ENCODE results near the gene BACE2. TPM values are rescaled to one million over a fixed set of nuclear protein-coding genes. Genes with fewer than 3 reads are reported as not detected.

Gene BACE2
- total RNA-seq, 4 donors from 2014 or later, result 31.9 to 63.4 (median 50.0) TPM

DNA sequence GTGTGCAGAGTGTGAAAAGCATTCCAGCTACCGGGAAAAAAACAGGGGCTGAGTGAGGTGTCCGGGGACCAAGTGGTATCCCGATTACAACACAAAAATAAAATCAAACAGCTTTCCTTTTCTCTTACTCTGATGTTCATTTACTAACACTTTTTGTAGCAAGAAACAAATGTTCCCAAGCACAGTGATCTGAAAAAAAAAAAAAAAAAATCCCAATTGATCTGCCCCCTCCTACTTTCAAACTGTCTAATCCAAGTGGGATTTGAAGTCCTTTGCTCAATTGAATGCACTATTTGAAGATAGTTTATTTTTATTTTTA, 1.3 kb downstream of the BACE2 start:
- H3K4me3 ChIP-seq, result peak overlapping the region; percentile 61 to 91
- H3K27ac ChIP-seq, result peak overlapping the region; percentile 62 to 99 (median 96)

GRCh38 chr21:41169701-41170100, 1.7 kb downstream of the BACE2 start:
- Histone ChIP-seq H3K4me1 (peaks cover 0 to 46% (median 11%) of the 10 kb centered on the region in 3 donors), H3K9me3 (no peaks in the 10 kb centered on the region), H3K4me3 (peak overlapping the region in 1 of 2 donors; percentile 91), H3K27me3 (no peaks in the 10 kb centered on the region), H3K36me3 (no peaks in the 10 kb centered on the region), H3K27ac (peak overlapping the region in 3 of 4 donors; percentile 55 to 99 (median 95))
- TF ChIP-seq EP300 (IDR thresholded peaks at IDR 0.05), result no peak
- no peak for TF ChIP-seq POLR2A (IDR thresholded peaks at IDR 0.05)
- TF ChIP-seq, protein P1, sequence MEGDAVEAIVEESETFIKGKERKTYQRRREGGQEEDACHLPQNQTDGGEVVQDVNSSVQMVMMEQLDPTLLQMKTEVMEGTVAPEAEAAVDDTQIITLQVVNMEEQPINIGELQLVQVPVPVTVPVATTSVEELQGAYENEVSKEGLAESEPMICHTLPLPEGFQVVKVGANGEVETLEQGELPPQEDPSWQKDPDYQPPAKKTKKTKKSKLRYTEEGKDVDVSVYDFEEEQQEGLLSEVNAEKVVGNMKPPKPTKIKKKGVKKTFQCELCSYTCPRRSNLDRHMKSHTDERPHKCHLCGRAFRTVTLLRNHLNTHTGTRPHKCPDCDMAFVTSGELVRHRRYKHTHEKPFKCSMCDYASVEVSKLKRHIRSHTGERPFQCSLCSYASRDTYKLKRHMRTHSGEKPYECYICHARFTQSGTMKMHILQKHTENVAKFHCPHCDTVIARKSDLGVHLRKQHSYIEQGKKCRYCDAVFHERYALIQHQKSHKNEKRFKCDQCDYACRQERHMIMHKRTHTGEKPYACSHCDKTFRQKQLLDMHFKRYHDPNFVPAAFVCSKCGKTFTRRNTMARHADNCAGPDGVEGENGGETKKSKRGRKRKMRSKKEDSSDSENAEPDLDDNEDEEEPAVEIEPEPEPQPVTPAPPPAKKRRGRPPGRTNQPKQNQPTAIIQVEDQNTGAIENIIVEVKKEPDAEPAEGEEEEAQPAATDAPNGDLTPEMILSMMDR (IDR thresholded peaks at IDR 0.05), result no peak
- no peak for TF ChIP-seq POLR2AphosphoS5 (IDR thresholded peaks at IDR 0.05)
- no peak for ATAC-seq
- 39 to 42% methylated on average over 6 of the region's 6 CpGs for WGBS, 2 donors (ENCODE audit: low coverage in 1 of 2)

More for the DNA sequence above, 1.3 kb downstream of the BACE2 start:
- Histone ChIP-seq H3K4me1 (peaks cover 0 to 46% (median 11%) of the 10 kb centered on the region in 3 donors), H3K27me3 (no peaks in the 10 kb centered on the region), H3K36me3 (no peaks in the 10 kb centered on the region), H3K9me3 (no peaks in the 10 kb centered on the region)
- ATAC-seq, result no peak
- WGBS, 2 donors (ENCODE audit: low coverage in 1 of 2), result 0% methylated on average over 3 of the region's 3 CpGs
- TF ChIP-seq POLR2A (IDR thresholded peaks at IDR 0.05) (no peak), POLR2AphosphoS5 (IDR thresholded peaks at IDR 0.05) (no peak), EP300 (IDR thresholded peaks at IDR 0.05) (no peak)
- TF ChIP-seq, protein P1 (IDR thresholded peaks at IDR 0.05), result no peak

DNA sequence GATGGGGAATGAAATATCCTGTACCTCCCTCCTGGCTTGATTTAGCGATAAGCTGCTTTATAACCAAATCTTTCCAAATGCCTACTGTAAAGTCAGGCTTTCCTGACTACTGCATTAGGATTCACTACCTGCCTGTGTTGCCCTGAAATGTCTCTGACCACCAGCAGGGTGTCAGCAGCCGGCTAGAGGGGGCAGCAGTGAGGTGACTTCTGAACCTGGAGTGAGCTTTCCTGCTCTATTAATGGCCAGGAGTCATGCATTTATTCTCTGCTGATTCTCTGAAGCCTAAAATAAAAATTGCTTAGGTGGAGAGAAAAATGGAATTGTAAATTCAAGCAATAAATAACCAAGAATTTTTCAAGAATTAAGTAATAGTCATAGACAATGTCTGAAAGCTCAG, 2.5 kb downstream of the BACE2 start:
- no peaks in the 10 kb centered on the region for H3K27me3 ChIP-seq
- ATAC-seq, result no peak
- peaks cover 0 to 50% (median 14%) of the 10 kb centered on the region in 3 donors for H3K4me1 ChIP-seq

DNA sequence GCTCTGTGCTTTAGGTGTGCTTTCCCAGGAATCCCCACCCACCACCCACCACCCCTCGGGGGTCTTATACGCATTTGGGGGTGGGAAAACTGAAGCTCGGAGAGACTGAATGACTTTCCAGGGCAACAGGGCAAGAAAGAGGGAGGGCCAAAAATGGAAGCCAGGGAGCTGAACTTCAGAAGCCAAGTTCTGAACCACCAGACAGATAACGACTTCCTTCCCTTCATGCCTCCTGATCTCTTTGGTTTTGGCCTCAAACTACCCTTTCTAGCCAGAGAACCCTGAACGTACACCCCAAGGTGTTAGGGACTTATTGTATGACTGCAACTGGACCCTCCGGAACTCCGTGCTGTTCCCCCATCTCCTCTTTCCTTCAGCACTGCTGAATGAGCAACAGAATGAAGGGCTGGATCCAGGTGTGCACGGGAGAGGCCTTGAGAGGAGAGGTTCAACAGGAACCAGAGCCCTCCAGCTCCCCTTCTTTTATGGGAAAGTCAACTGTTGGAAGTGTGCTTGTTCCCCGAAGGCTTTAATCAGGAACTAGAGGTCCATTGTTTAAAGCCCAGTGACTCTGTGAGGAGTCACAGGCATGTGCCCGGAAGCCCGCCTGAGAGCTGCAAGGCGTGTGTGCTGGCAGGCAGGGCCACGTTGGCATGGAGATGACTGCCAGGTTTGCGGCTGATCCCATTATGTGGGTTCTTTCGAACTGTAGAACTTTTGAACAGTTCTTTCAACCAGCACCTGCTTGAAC, 3.1 kb downstream of the BACE2 start:
- 46 to 57% methylated on average over 11 of the region's 15 CpGs for WGBS, 2 donors (ENCODE audit: low coverage in 1 of 2)

More for the DNA sequence above, 2.5 kb downstream of the BACE2 start:
- WGBS, 2 donors (ENCODE audit: low coverage in 1 of 2), result no CpG with 5 or more reads among the region's 2 CpGs
- Histone ChIP-seq H3K27ac (peak overlapping the region in 3 of 4 donors; percentile 56 to 99 (median 95)), H3K4me3 (no peak overlapping the region), H3K36me3 (no peaks in the 10 kb centered on the region), H3K9me3 (no peaks in the 10 kb centered on the region)
- no peak for TF ChIP-seq POLR2AphosphoS5 (IDR thresholded peaks at IDR 0.05)
- TF ChIP-seq, protein P1 (IDR thresholded peaks at IDR 0.05), result peak in 3 of 4 experiments; percentile 44 to 56 (median 54)
- TF ChIP-seq EP300 (IDR thresholded peaks at IDR 0.05), result no peak

DNA sequence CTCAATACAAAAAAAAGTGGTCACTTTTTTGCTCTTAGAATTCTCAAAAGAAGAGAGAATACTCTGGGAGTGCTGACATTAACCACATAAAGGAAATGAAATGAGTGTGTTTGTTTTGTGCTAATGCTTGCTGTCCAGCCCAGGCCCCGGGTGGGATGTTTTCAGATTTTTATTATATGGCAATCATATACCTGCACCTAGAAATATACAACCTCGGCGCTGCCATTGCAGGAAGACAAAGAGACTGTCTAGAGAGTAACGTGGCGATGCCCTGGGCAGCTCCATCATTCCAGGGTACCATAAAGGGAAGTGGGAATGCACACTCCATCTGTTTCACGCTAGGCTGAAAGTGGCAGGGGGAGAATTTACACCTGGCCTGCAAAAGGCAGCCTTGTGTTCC, 7.1 kb downstream of the BACE2 start:
- ATAC-seq, result no peak
- 59 to 80% methylated on average over 1 to 4 of the region's 6 CpGs for WGBS, 2 donors (ENCODE audit: low coverage in 1 of 2)
- Histone ChIP-seq H3K9me3 (no peaks in the 10 kb centered on the region), H3K27me3 (no peaks in the 10 kb centered on the region), H3K4me3 (no peak overlapping the region), H3K36me3 (no peaks in the 10 kb centered on the region), H3K27ac (no peak overlapping the region), H3K4me1 (peaks cover 0 to 76% (median 23%) of the 10 kb centered on the region in 3 donors)
- TF ChIP-seq POLR2A (IDR thresholded peaks at IDR 0.05) (no peak), POLR2AphosphoS5 (IDR thresholded peaks at IDR 0.05) (no peak), EP300 (IDR thresholded peaks at IDR 0.05) (no peak)
- TF ChIP-seq, protein P1 (IDR thresholded peaks at IDR 0.05), result no peak

More for the DNA sequence above, 3.1 kb downstream of the BACE2 start:
- ATAC-seq, result no peak
- Histone ChIP-seq H3K36me3 (no peaks in the 10 kb centered on the region), H3K27ac (peak overlapping the region in 3 of 4 donors; percentile 52 to 99 (median 56)), H3K4me3 (no peak overlapping the region), H3K27me3 (no peaks in the 10 kb centered on the region), H3K4me1 (peaks cover 0 to 56% (median 14%) of the 10 kb centered on the region in 3 donors), H3K9me3 (no peaks in the 10 kb centered on the region)
- TF ChIP-seq EP300 (IDR thresholded peaks at IDR 0.05) (no peak), POLR2AphosphoS5 (IDR thresholded peaks at IDR 0.05) (peak; percentile 41)
